Hepatocyte (in vitro differentiated cells): ENCODE data around the gene PDIA6. TPM values are rescaled to one million over a fixed set of nuclear protein-coding genes. Genes with fewer than 3 reads are reported as not detected.

ENCODE experiments used
- DNase-seq: peaks from one replicate; pipeline ENCODE4 v3.0.0-alpha.2; 2016; ENCODE audit warnings: low spot score
- H2AFZ ChIP-seq: fragments of 200-600 bp; sonication (generic); 2 replicates; pipeline ENCODE4 v1.6.0; 2016; ENCODE audit warnings: antibody characterized with exemption, mild to moderate bottlenecking
- H3K27ac ChIP-seq: fragments of 200-600 bp; sonication (generic); 2 replicates; pipeline ENCODE4 v1.5.1; 2016; ENCODE audit warnings: mild to moderate bottlenecking
- H3K27me3 ChIP-seq: fragments of 200-600 bp; sonication (generic); 2 replicates; pipeline ENCODE4 v1.6.1; 2016
- H3K36me3 ChIP-seq: fragments of 200-600 bp; sonication (generic); replicated peaks from 2 replicates; pipeline ENCODE4 v1.5.1; 2016; ENCODE audit warnings: low read depth; ENCODE audit not compliant: insufficient read depth
- H3K4me1 ChIP-seq: fragments of 200-600 bp; sonication (generic); 2 replicates; pipeline ENCODE4 v1.5.1; 2016; ENCODE audit warnings: mild to moderate bottlenecking, moderate library complexity; ENCODE audit not compliant: insufficient read depth
- H3K4me2 ChIP-seq: fragments of 200-600 bp; sonication (generic); 2 replicates; pipeline ENCODE4 v1.6.0; 2016
- H3K4me3 ChIP-seq: fragments of 200-600 bp; sonication (generic); 2 replicates; pipeline ENCODE4 v1.5.1; 2016; ENCODE audit warnings: mild to moderate bottlenecking
- H3K79me2 ChIP-seq: fragments of 200-600 bp; sonication (generic); 2 replicates; pipeline ENCODE4 v1.6.0; 2017; ENCODE audit warnings: mild to moderate bottlenecking
- H3K9me2 ChIP-seq: fragments of 200-600 bp; sonication (generic); replicated peaks from 2 replicates; pipeline ENCODE4 v1.6.0; 2017; ENCODE audit warnings: mild to moderate bottlenecking; ENCODE audit not compliant: insufficient read depth
- H3K9me3 ChIP-seq: fragments of 200-600 bp; sonication (generic); 2 replicates; pipeline ENCODE4 v1.5.1; 2016; ENCODE audit warnings: low read depth, mild to moderate bottlenecking
- H4K20me1 ChIP-seq: fragments of 200-600 bp; sonication (generic); 2 replicates; pipeline ENCODE4 v1.6.0; 2016; ENCODE audit warnings: mild to moderate bottlenecking; ENCODE audit not compliant: insufficient read depth, poor library complexity, severe bottlenecking
- CTCF ChIP-seq: fragments of 200-600 bp; sonication (generic); IDR thresholded peaks from 2 replicates; pipeline ENCODE4 v1.5.1; 2016; ENCODE audit warnings: antibody characterized with exemption, mild to moderate bottlenecking; ENCODE audit not compliant: poor library complexity
- EZH2 ChIP-seq: fragments of 200-600 bp; sonication (generic); IDR thresholded peaks from 2 replicates; pipeline ENCODE4 v1.6.1; 2016; ENCODE audit warnings: antibody characterized with exemption, mild to moderate bottlenecking, borderline replicate concordance
- EZH2phosphoT487 ChIP-seq: fragments of 200-600 bp; sonication (generic); IDR thresholded peaks from one replicate; pipeline ENCODE4 v1.6.1; 2018; ENCODE audit warnings: antibody characterized with exemption, mild to moderate bottlenecking, low read depth, moderate library complexity; ENCODE audit not compliant: unreplicated experiment, severe bottlenecking
- WGBS: methylation state at CpG from one replicate; pipeline ENCODE4 v1.1.6; 2016; ENCODE audit warnings: low lambda C conversion rate; ENCODE audit errors: missing lambda C conversion rate; 5-methylcytosine and 5-hydroxymethylcytosine counted together
- polyA plus RNA-seq: library from polyadenylated mRNA; unstranded; fragments of >200 nt; fragmentation: Nextera tagmentation; extraction: Ambion mirVana; gene quantifications from 2 replicates; pipeline ENCODE4 v1.2.1, GENCODE V29; 2016
- total RNA-seq: library from RNA; depleted of rRNA; stranded (reverse); fragments of >200 nt; gene quantifications from 2 replicates; pipeline ENCODE4 v1.2.3, GENCODE V29; 2014

The PDIA6 gene
- total and polyA plus RNA-seq, 2 experiments from 2014 or later, result 507 to 715 TPM

GRCh38 chr2:10770956-10771750 is 41.4 kb downstream of the PDIA6 start:
- WGBS, result 91% methylated on average over 22 of the region's 22 CpGs
- H2AFZ ChIP-seq, result no peak overlapping the region
- no peak overlapping the region for H3K4me2 ChIP-seq
- H3K4me3 ChIP-seq, result no peak overlapping the region
- TF ChIP-seq EZH2phosphoT487 (no peak), CTCF (no peak), EZH2 (no peak)
- no peaks in the 10 kb centered on the region for H3K79me2 ChIP-seq
- H3K27me3 ChIP-seq, result no peaks in the 10 kb centered on the region
- no peaks in the 10 kb centered on the region for H3K9me2 ChIP-seq
- H4K20me1 ChIP-seq, result no peaks in the 10 kb centered on the region
- no peak overlapping the region for H3K27ac ChIP-seq
- no peaks in the 10 kb centered on the region for H3K9me3 ChIP-seq
- peaks cover 19% of the 10 kb centered on the region for H3K4me1 ChIP-seq
- no peaks in the 10 kb centered on the region for H3K36me3 ChIP-seq
- DNase-seq, result no peak

- TF ChIP-seq EZH2 (no peak), CTCF (no peak), EZH2phosphoT487 (no peak)
- H4K20me1 ChIP-seq, result no peaks in the 10 kb centered on the region
- H2AFZ ChIP-seq, result no peak overlapping the region
- H3K36me3 ChIP-seq, result no peaks in the 10 kb centered on the region
- WGBS, result 77% methylated on average over 16 of the region's 16 CpGs
- no peaks in the 10 kb centered on the region for H3K27me3 ChIP-seq
- H3K9me3 ChIP-seq, result no peaks in the 10 kb centered on the region
- H3K79me2 ChIP-seq, result no peaks in the 10 kb centered on the region
- DNase-seq, result no peak
- H3K9me2 ChIP-seq, result no peaks in the 10 kb centered on the region
- H3K27ac ChIP-seq, result no peak overlapping the region
- H3K4me2 ChIP-seq, result no peak overlapping the region
- H3K4me3 ChIP-seq, result no peak overlapping the region
- H3K4me1 ChIP-seq, result no peaks in the 10 kb centered on the region
Observed at GRCh38 chr2:10768063-10768507, 44.5 kb downstream of the PDIA6 start.

GRCh38 chr2:10765914-10766313 is 46.7 kb downstream of the PDIA6 start:
- H3K27me3 ChIP-seq, result no peaks in the 10 kb centered on the region
- 91% methylated on average over 12 of the region's 12 CpGs for WGBS
- no peak overlapping the region for H3K4me3 ChIP-seq

More at GRCh38 chr2:10765914-10766313, 46.7 kb downstream of the PDIA6 start:
- Histone ChIP-seq H3K4me1 (no peaks in the 10 kb centered on the region), H3K4me2 (no peak overlapping the region), H3K27ac (peak overlapping the region; percentile 37), H3K36me3 (no peaks in the 10 kb centered on the region), H4K20me1 (no peaks in the 10 kb centered on the region), H2AFZ (no peak overlapping the region), H3K9me2 (no peaks in the 10 kb centered on the region), H3K9me3 (no peaks in the 10 kb centered on the region), H3K79me2 (no peaks in the 10 kb centered on the region)
- no peak for TF ChIP-seq CTCF
- TF ChIP-seq EZH2phosphoT487, result no peak
- no peak for TF ChIP-seq EZH2
- no peak for DNase-seq
